Renal cortex interstitium (tissue), 11 donors: ENCODE results near the gene RASD2. TPM values are rescaled to one million over a fixed set of nuclear protein-coding genes. Genes with fewer than 3 reads are reported as not detected.

Experiments used
- DNase-seq, 11 donors: peaks; one replicate each; pipeline ENCODE4 v3.0.0-alpha.2; 2013; ENCODE audit warnings: low read depth in 9 of 11, low spot score in 4 of 11; ENCODE audit errors: extremely low read depth in 1 of 11
- polyA plus RNA-seq, 3 donors: library from polyadenylated mRNA; unstranded; fragments of 120-200 nt; gene quantifications; one replicate each; pipeline ENCODE4 v1.2.1, GENCODE V29; 2013; ENCODE audit not compliant: insufficient read length in 3 of 3

Gene RASD2
- polyA plus RNA-seq, 3 donors: 2.1 to 2.2 (median 2.1) TPM

DNA sequence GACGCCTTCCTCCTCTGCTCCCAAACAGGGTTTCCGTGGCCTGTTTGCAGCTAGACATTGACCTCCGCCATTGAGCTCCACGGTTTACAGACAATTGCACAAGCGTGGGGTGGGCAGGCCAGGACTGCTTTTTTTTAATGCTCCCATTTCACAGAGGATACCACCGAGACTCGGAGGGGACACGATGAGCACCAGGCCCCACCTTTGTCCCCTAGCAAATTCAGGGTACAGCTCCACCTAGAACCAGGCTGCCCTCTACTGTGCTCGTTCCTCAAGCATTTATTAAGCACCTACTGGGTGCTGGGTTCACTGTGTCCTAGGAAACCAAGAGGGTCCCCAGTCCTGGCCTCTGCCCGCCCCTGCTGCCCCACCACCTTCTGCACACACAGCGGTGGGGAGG is 12.2 kb downstream of the RASD2 start:
- DNase-seq: no peak

DNA sequence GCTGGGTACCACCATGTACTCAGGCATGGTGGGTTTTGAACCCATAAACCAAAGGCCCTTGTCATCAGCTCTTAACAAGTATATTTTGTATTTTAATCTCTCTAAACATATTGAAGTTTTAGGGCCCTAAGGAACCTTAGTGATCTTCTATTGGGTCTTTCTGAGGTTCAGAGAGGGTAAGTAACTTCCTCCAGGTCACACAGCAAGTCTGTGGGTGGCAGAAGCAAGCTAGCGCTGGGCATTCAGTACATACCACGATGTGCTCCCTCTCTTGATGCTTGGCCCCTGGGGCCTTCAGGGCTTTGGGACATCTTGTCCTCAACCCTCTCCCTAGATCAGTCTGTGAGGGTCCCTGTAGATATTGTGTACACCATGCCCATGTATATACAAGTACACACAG is 12.7 kb downstream of the RASD2 start:
- DNase-seq: no peak

DNA sequence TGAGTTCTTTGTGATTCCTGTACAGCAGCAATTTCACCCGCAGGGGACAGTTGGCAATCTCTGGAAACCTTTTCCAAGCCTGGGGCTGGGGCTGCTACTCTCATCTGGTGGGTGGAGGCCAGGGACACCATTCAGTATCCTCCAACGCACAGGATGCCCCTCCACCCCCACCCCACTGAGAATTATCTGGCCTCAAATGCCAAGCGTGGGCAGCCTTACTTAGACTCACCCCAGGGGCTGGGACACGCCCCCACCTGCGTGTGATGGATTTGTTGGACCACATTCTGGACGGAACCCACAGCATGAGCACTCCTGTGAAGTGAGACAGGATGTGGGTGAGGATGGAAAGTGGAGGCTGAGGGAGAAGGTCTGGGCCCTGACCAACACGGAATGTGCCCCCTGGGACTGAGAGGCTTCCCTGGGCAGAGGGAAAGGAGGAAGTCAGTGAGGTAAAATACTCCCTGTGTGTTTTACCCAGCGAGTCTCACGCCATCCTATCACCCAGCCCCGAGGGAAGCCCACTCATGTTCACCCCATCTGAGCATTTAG is 13.7 kb downstream of the RASD2 start:
- DNase-seq: no peak

GRCh38 chr22:35555483-35555890 is 14.9 kb downstream of the RASD2 start:
- DNase-seq: no peak

GRCh38 chr22:35555946-35556547 is 15.4 kb downstream of the RASD2 start:
- no peak for DNase-seq

DNA sequence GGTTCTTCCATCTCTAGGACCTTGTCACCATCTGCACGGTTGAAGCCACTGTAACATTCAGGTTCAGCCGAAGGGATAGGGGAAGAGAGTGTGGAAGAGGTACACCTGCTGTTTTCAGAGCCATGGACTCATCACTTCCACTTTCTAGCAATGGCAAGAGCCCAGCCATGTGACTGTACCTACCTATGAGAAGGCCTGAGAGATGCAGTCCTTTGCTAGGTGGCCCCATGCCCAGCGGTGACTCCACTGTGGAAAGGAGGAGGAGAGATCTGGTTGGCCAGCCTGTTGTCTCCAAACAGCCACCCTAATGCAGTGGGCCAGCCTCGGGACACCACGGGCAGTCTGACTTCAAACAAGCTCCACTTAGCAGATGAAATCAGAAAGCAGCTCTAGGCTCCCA is 16.0 kb downstream of the RASD2 start:
- no peak for DNase-seq

- DNase-seq: no peak
Measured at GRCh38 chr22:35558031-35558430, 17.4 kb downstream of the RASD2 start.

DNA sequence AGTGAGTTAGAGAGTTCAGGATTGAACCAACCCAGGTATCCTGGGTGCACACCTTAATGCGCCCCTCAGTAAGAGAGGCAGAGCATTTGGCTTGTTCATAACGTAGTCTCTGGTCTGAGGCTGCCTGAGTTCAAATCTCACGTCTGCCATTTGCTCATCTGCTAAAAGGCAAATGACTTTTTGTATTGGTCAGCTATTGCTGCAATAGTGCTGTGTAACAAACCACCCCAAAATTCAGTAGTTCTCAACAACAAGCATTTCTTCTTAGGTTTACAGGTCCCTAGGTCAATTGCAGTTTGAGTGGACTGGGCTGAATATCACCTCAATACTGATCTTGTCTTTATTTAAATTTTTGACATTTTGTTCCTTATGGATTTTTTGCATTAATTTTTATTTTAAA is 18.1 kb downstream of the RASD2 start:
- DNase-seq: no peak

GRCh38 chr22:35559354-35560005 is 18.8 kb downstream of the RASD2 start:
- DNase-seq: no peak

GRCh38 chr22:35560366-35560765 is 19.7 kb downstream of the RASD2 start:
- DNase-seq: no peak

- DNase-seq: no peak
Measured at GRCh38 chr22:35560824-35561223, 20.2 kb downstream of the RASD2 start.

GRCh38 chr22:35561796-35562526 is 21.3 kb downstream of the RASD2 start:
- DNase-seq: no peak

- DNase-seq: no peak
Measured at GRCh38 chr22:35563211-35563610, 22.6 kb downstream of the RASD2 start.

DNA sequence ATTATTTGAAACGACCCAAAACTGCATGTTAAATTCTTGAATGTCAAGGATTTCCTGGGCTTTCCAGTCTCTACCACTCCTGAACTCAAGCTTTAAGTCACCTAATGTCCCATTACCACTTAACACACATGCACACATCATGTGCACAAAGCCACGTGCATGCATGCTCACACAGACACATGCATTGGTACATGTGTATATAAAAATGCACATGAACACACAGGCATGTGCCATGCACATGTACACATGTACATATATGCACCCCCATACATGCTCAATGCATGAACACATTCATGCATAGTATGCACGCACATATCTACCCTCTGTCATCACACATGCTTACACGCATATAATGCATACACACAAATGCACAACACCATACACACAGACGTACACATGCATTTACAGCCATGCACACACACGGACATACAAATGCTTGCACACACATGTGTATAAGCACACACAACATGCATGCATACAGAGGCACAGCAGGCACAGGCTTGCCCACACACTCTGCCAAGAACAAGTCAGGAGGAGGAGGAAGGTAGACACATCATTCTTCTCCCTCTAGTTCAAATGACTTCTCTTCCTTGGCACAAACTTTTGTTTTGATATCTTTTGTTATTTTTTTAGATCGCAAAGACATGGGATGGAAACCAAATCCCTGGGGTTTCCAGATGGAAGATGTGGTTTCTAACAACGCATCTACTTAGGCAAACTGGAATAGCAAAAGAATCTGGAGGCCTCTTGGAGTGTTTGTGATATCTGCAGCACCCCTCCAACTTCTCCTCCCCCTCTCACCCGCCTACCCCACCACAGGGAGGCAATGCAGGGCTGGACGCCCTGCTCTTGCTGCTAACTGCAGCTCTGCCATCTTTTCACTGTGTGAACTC is 24.6 kb downstream of the RASD2 start:
- no peak for DNase-seq

- DNase-seq: peak in 3 of 11 donors; percentile 26 to 59 (median 52)
Measured at GRCh38 chr22:35567351-35568141, 26.9 kb downstream of the RASD2 start.

- no peak for DNase-seq
Measured at GRCh38 chr22:35568751-35569739, 28.4 kb downstream of the RASD2 start.

GRCh38 chr22:35569916-35570315 is 29.3 kb downstream of the RASD2 start:
- DNase-seq: no peak
